22Rv1 (cell line): Measurements from ENCODE around the gene FHOD1.

ENCODE experiments used
- H3K27ac ChIP-seq: fragments of 450-650 bp; 2 replicates; pipeline ENCODE4 v1.5.1; 2017
- ZFX ChIP-seq: fragments of 450-650 bp; IDR thresholded peaks from 2 replicates; pipeline ENCODE4 v1.6.1; 2017; ENCODE audit warnings: antibody characterized with exemption, borderline replicate concordance
- TF ChIP-seq, protein P1 (sequence below): fragments of 450-650 bp; IDR thresholded peaks from 2 replicates; pipeline ENCODE4 v1.5.1; 2017; ENCODE audit warnings: mild to moderate bottlenecking

FHOD1 gene

GRCh38 chr16:67184995-67185650 is 62.2 kb downstream of the FHOD1 start:
- peak overlapping the region; percentile 97 for H3K27ac ChIP-seq
- TF ChIP-seq, protein P1, sequence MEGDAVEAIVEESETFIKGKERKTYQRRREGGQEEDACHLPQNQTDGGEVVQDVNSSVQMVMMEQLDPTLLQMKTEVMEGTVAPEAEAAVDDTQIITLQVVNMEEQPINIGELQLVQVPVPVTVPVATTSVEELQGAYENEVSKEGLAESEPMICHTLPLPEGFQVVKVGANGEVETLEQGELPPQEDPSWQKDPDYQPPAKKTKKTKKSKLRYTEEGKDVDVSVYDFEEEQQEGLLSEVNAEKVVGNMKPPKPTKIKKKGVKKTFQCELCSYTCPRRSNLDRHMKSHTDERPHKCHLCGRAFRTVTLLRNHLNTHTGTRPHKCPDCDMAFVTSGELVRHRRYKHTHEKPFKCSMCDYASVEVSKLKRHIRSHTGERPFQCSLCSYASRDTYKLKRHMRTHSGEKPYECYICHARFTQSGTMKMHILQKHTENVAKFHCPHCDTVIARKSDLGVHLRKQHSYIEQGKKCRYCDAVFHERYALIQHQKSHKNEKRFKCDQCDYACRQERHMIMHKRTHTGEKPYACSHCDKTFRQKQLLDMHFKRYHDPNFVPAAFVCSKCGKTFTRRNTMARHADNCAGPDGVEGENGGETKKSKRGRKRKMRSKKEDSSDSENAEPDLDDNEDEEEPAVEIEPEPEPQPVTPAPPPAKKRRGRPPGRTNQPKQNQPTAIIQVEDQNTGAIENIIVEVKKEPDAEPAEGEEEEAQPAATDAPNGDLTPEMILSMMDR: peak; percentile 92
- TF ChIP-seq ZFX: no peak

- H3K27ac ChIP-seq: peak overlapping the region; percentile 97
- TF ChIP-seq ZFX: no peak
- TF ChIP-seq, protein P1: no peak
These were observed 62.8 kb downstream of the FHOD1 start for GRCh38 chr16:67184453-67184994.

GRCh38 chr16:67183627-67184452 is 63.4 kb downstream of the FHOD1 start, which contains the start of gene MATCAP1:
Gene MATCAP1, minus strand, starts transcription at chr16:67183963. Its CDS starts 3,353 bp downstream, at chr16:67180610.
- TF ChIP-seq ZFX: no peak
- TF ChIP-seq, protein P1: no peak
- H3K27ac ChIP-seq: peak within 1 kb of the TSS; percentile 97

GRCh38 chr16:67183284-67183626 is 64.0 kb downstream of the FHOD1 start:
- peak overlapping the region; percentile 97 for H3K27ac ChIP-seq

DNA sequence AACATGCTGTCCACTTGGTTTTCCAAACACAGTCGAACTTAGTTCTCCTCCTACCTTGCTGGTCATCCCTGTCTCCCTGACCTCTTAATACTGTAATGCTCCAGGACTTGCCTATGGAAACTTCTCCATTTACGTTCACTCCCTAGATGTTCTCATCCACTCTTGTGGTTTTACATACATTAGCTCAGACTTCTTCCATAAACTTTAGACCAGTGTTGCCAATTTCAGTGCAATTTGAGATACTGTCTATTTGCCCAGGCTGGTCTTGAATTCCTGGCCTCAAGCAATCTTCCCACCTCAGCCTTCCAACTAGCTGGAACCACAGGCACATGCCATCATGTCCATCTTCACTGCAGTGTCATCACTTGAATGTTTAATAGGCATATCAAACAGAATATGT is 65.0 kb downstream of the FHOD1 start:
- TF ChIP-seq ZFX: no peak
- TF ChIP-seq, protein P1: no peak

More at GRCh38 chr16:67183284-67183626, 64.0 kb downstream of the FHOD1 start:
- no peak for TF ChIP-seq ZFX
- TF ChIP-seq, protein P1: no peak

DNA sequence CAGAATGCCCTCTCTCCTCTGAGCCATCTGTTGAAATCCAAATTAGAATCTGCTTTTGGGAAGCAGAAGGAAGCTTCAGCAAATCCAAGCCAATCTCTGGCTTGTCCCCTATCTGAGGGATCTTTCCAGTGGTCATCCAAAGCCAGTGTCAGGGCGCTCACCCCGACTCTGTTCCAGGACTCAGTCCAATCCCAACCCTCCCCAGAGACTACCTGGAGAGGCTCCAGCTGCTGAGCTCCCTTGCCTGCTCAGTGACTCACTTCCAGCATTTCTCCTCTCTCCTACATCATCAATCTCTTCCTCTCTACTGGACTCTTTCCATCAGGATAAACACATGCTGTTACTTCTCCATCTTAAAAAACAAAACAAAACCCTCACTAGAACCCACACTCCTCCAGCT is 65.9 kb downstream of the FHOD1 start:
- no peak overlapping the region for H3K27ac ChIP-seq
- TF ChIP-seq ZFX: no peak
- TF ChIP-seq, protein P1: no peak

More for the DNA sequence above, 65.0 kb downstream of the FHOD1 start:
- H3K27ac ChIP-seq: peak overlapping the region; percentile 97
